OCI-M1 (cell line): ENCODE data around the gene FUZ.
A peak's percentile ranks its signal among the peaks of the same experiment; 100 is the strongest.

Experiments used
- DNase-seq: peaks from one replicate; lab custom pipeline; 2025; lab: John Stamatoyannopoulos, UW

Gene FUZ

DNA sequence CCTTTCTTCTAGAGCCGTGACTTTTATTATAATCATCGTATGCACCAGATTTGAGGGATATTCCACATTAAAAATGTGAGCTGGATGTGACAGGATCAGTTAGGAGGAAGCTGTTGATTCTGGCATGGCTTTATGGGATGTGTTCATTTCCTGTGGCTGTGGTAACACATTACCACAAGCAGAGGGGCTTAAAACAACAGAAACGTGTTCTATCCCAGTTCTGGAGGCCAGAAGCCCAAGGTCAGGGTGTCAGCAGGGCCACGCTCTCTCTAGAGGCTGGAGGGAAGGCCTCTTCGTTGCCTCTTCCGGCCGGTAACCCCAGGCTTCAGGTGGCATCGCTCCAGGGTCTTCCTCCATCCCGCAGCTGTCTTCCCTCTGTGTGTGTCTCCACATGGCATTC, 19.5 kb upstream of the FUZ start:
- no peak for DNase-seq

DNA sequence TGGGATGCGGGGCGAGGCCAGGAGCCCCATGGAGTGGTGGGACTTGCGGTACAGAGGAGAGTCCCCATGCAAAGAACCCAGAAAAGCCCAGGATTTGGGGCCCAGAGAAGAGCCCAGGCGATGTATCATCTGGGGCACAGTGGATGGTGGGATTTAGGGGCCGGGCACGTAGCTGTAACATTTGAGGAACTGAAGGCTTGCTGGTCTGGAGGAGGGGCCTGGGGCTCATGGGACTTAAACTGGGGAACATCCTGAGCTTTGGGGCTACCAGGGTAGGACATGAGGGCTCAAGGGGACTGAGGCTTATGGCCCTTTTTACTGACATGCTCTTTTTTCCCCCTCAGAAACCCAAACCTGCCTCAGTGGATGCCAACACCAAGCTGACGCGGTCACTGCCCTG, 18.5 kb upstream of the FUZ start:
- no peak for DNase-seq

DNA sequence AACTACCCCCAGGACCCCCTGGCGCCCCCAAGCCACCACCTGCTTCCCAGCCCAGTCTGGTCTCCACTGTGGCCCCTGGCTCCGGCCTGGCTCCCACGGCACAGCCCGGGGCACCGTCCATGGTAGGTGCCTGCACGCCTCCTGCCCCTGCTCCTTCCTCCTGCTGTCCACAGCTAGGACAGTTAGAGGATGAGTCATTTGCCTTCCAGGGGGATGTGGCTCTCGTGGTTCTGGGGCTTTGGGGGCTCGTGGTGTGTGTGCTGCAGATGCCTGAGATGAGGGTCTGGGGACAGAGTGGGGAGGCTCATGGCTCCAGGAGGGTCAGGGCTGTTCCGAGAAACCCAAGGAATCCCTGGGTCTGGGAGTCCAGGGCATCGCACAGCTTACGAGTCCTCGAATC, 17.7 kb upstream of the FUZ start:
- DNase-seq = no peak

DNA sequence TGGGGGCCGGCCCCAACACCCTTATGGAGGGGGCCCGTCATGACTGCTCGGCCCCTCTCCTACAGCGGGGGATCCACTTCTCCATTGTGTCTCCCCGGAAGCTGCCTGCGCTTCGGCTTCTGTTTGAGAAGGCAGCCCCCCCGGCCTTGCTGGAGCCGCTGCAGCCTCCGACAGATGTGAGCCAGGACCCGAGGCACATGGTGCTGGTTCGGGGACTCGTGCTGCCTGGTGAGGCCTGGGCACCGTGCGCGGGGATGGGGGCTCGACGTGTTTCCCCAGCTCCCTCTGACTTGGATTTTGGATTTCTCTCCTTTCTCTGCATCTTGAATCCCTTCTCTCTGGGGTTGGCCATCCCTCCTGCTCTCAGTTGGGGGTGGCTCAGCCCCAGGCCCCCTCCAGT, 16.6 kb upstream of the FUZ start:
- DNase-seq = no peak

DNA sequence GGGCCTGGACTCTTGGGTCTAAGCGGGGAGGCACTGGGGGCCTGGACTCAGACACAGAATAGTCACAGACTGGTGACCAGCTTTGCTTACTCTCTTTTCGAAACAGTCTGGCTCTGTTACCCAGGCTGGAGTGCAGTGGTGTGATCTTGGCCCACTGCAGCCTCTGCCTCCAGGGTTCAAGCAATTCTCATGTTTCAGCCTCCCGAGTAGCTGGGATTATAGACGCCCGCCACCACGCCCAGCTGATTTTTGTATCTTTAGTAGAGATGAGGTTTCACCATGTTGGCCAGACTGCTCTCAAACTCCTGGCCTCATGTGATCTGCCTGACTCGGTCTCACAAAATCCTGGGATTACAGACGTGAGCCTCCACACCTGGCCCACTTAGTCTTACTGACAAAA, 16.1 kb upstream of the FUZ start:
- no peak for DNase-seq

DNA sequence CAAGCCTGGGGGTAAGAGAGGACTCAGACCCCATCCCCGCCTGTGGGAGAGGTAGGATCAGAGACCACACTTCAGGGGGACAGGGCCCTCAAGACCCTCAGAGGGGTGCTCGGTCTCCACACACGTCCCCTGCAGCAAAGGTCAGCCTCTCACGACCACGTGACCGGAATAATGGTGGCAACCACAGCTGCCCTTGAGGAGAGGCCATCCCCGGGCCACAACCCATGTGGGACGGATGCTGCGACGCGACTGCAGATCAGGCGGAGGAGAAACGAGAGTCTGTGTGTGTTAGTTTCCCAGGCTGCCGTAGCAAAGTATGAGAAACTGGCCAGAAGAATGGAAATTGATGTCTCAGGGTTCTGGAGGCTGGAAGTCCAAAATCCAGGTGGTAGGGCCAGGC, 13.9 kb upstream of the FUZ start:
- DNase-seq = no peak

DNA sequence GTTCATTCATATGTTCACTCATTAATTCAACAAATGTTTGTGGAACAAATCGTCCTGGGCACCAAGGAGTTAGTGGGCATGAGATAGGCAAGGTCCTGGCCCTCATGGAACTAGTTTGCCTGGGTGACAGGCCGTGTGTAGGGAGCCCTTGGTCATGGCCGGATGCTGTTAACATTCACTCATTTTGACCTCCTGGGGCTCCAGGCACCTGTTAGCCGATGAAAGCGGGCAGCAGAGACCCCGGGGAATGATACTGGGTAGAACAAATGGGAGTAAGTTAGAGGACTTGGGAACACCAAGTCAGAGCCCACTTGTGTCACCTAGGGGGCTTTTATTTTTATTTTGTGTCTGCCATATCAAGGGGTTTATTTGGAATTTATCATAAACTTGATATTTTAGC, 11.6 kb upstream of the FUZ start:
- DNase-seq = no peak

DNA sequence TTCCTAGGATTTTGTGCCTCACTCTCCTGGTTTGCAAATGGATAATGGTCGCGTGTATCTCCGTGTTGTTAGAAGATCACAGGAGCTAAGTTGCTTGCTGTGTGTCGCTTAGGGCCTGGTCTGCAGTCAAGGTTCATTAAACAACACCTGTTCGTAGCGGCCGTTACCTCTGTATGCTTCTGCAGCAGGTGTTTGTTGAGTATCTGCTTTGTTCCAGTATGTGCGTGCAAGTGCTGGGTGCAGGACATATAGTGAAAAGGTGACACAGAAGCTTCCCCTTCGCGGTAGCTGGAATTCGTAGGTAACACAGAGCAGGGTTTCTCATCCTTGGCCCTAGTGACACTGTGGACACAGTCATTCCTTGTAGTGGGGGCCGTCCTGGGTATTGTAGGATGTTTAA, 10.4 kb upstream of the FUZ start:
- no peak for DNase-seq

DNA sequence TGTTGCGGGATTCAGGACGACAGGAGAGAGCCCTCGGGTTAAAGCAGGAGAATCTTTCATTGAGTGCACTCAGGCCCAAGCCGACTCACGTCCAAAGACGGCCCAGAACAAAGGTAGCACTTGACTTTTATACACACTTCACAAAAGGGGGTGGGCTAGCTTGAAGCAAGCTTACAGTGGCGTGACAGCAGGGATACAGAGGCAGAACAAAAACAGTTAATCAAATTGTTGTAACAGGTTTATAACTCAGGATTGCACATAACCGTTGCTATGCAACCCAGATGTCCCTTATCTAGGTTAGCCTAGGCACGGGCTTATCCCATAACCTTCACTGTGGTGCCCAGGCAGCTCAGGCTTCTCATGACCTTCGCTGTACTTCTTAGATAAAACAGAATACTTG, 7.0 kb upstream of the FUZ start:
- peak; percentile 93 for DNase-seq

DNA sequence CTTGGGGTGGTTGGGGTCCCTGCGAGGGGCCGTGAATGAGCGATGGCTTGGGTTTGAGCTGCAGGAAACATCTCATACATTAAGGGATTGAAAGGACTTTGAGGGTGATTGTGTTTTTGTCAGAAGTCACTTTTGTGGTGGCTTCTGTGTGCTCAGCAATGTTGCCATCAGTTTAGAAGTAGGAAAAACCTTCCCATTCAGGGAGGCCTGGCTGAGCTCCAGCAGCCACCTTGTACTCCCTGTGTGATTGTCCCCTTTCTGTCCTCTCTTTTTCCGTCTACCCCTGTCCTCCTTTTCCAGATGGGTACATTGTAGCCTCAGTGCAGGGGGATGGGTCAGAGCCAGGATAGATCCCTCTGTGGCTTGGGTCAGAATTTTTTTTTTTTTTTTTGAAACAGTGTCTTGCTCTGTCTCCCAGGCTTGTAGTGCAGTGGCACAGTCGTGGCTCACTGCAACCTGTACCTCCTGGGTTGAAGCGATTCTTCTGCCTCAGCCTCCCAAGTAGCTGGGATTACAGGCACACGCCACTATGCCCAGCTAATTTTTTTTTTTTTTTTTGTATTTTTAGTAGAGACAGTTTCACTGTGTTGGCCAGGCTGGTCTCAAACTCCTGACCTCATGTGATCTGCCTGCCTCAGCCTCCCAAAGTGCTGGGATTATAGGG, 6.5 kb upstream of the FUZ start:
- peak; percentile 34 for DNase-seq

DNA sequence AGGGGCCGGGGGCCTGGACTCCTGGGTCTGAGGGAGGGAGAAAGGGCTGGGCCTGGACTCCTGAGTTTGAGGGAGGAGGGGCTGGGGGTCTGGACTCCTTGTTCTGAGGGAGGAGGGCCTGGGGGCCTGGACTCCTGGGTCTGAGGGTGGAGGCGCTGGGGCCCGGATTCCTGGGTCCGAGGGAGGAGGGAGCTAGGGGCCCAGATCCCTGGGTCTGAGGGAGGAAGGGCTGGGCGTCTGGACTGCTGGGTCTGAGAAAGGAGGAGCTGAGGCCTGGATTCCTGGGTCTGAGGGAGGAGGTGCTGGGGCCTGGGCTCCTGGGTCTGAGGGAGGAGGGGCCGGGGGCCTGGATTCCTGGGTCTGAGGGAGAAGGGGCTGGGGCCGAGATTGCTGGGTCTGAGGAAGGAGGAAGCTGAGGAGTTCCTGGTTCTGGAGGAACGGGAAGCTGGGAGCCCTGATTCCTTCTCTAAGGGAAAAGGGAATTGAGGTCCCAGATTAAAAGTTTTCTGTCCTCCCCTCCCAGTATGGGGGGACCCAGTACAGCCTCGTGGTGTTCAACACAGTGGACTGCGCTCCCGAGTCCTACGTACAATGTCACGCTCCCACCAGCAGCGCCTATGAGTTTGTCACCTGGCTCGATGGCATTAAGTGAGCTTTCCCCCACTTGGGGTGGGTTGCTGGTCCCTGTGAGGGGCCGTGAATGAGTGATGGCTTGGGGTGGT, 5.7 kb upstream of the FUZ start:
- DNase-seq = peak; percentile 60

DNA sequence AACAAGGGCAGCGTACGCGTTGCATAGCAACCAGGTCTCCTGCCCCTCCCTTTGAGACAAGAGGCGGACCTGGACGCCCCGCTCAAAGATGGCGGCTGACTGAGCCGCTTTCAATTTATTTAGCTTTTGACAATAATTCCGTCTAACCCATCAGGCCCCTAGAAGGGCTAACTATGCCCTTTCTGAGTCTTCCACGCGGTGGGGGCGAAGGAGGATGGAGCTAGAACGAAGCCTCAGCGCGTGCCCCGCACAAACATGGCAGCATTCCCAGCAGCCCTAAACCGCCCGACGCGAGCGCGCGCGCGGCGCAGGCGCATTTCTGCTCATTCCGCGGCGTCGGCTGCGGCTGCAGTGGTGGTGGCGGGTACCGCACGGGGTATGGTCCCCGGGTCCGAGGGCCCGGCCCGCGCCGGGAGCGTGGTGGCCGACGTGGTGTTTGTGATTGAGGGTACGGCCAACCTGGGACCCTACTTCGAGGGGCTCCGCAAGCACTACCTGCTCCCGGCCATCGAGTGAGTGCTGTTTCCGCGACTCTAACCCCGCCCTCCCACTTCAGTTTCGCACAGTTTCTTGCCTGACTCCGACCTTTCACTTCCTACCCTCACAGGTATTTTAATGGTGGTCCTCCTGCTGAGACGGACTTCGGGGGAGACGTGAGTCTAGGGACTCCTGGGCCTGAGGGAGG, 5.0 kb upstream of the FUZ start, which contains the start of gene MED25:
TSS of gene MED25 (plus strand) at position 326 of the 685 bp plus-strand sequence. CDS start at position 379, 53 bp downstream.
- peak; percentile 94 for DNase-seq

DNA sequence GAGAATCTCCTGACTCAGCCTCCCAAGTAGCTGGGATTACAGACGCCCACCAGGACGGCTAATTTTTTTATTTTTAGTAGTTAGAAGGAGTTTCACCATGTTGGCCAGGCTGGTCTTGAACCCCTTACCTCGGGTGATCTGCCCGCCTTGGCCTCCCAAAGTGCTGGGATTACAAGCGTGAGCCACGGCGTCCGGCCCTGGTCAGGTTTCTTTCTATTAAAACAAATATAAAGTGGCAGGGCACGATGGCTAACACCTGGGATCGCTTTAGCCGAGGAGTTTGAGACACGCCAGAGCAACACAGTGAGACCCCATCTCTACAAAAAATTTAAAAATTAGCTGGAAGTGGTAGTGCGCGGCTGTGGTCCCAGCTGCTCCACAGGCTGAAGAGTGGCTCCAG, 3.5 kb upstream of the FUZ start:
- DNase-seq = no peak

DNA sequence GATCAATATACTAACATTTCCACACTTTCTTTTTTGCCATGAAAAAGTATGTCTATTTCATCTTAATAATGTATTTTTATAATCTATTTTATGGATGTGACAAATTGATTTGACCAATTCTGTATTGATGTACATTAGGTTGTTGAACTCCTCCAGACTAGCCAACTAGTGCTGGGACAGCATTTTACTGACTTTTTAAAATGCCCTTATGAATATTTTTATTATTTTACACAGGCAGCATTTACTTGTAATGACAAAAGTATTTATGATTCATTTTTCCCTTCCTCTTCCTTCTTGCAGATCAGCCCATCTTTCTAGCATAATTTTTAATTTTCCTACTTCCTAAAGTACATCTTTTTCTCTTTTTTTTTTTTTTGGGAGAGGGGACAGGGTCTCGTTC, 918 bp upstream of the FUZ start:
- peak; percentile 53 for DNase-seq

DNA sequence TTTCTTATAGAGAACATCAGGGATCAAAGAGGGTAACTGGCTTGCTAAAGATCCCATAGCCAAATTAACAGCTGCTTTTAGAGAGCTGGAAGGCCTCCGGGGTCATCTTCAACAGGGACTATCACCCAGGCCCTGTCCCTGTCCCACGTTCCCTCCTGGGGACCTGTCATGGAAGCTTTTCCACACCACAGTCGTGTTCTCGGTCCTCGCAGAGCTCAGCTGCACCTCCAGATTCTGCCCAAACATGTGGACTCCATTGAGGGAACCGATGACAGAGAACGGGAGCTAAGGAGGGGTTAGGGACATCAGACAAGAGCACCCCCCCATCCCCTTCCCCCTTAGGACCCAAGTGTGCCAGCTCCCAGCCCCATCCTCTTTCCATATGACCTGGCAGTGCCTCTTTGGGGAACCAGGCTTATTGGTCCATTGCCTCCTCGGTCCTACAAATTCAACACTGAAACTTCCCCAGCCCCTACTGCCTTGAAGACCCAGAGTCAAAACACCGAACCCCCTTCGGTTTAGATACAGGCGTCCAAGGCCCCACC, 568 bp downstream of the FUZ start:
- DNase-seq = no peak

DNA sequence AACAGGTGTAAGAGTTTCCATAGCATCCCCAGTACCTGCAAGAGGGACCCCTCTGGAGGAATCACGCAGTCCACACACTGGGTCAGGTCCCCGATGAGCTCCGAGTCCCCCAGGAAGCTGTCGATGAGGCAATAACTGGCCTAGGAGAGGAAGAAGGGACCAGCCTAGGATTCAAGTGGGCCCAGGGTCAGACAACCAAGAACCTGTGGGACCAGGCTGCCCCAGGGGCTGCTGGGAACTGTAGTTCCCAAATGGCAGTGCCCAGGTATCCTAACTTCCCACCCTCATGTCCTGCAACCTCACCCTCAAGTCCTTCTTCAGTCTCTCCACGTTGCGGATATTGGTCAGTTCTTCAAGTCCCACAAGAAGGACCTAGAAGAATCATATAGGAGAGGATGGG, 1.8 kb downstream of the FUZ start:
- no peak for DNase-seq

DNA sequence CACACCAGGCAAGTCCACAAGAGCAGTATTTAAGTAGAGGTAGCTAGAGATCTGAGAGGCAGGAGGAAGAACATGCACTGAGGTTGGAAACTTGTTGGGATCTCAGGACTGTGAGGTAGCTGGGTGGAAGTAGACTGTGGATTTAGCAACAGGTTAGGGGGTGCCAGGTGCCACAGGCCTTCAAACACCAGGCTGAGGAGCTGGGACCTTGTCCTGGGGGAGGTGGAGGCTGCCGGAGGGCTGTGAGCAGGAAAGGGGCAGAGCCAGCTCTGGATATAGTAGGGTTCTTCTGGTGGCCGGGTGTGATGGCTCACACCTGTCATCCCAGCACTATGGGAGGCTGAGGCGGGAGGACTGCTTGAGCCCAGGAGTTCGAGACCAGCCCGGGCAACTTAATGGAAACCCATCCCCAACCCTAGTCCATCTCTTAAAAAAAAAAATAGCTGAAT, 3.1 kb downstream of the FUZ start:
- DNase-seq = no peak

DNA sequence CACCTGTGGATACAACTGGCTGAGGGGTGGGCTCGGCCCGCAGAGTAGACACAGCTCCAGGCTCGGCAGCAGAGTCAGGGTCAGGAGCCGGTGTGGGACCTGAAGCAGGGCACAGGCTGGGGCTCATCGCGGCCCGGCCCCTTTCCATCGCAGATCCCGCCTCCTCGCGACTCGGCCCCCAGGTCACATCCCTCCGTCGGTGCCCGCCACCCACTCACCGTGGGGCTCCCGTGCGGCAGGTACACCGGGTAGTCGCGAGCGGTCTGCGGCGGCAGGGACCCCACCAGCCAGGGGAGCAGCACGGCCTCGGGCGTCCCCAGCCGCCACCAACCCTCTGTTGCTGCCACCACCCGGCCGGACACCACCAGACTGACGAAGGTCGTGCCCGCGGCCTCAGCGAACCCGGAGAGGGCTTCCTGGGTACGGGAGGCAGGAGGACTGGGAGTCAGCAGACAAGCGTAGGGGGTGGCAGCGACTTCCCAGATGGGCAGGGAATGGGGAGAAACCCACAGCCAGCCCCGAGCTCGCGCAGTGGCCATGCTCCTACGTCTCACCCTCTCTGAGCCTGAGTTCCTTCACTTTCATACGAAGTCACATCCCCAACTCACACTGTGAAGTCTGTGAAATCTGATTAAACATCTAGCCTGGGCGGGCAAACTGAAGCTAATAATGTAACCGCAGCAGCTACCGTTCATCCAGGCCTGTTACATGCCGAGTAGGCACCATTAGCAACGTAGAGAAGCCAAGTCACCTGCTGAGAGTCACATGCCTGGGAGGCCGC, 3.7 kb downstream of the FUZ start:
- no peak for DNase-seq

DNA sequence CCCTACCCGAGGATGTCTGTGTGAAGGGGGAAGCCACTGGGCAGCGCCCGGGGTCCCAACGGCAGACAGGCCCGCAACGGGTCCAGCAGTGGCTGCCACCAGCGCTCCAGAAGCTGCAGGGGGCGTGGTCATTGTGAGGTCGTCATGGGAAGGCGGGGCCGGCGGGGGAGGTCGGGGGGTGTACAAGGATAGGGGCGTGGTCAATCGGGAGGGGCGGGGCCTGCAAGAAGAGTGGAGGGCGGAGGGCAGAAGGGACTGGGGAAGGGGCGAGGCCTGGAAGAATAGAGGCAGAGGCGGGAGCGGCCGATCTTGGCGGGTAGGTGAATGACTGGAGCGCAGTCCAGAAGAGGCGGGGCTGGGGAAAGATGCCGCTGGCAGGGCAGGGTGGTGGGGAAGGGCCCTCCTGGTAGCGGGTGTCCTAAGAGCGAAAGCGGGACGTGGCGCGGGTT, 4.4 kb downstream of the FUZ start:
- DNase-seq = peak; percentile 15

DNA sequence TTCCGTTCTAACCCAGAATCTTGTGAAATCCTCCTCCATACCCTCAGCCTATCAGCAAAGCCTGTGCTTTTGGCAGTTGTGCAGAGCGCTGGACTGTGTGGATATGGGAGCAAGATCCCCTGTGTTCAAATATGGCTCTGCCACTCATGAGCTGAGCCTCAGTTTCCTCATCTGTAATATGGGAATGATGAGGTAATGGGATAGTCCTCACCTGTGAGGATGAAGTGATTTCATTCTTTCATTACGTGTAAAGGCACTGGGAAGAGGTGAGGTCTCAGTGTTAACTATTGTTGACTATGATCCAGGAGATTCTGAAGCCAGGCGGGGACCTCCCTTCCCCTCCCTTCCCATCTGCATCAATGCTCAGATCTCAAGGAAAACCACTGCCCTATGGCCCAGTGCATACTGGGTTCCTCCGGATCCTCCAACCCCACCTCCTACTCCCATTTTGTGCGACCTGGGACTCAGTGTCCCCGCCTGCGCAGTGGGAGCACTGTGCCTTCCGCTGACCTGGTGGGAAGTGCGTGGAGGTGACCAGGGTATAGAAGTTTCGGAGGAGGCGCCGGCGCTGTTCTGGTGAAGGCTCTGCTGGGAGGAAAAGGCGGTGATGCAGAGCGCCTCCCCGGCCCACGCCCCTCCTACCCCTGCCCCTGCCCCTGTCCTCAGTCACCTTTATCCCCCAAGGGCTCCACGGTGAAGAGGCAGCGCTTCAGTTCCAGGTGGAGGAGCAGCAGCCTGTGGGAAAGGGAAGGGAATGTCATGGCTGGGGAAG, 5.0 kb downstream of the FUZ start:
- no peak for DNase-seq
